ENCODE measurements around the gene MAPKAPK3.

DNA sequence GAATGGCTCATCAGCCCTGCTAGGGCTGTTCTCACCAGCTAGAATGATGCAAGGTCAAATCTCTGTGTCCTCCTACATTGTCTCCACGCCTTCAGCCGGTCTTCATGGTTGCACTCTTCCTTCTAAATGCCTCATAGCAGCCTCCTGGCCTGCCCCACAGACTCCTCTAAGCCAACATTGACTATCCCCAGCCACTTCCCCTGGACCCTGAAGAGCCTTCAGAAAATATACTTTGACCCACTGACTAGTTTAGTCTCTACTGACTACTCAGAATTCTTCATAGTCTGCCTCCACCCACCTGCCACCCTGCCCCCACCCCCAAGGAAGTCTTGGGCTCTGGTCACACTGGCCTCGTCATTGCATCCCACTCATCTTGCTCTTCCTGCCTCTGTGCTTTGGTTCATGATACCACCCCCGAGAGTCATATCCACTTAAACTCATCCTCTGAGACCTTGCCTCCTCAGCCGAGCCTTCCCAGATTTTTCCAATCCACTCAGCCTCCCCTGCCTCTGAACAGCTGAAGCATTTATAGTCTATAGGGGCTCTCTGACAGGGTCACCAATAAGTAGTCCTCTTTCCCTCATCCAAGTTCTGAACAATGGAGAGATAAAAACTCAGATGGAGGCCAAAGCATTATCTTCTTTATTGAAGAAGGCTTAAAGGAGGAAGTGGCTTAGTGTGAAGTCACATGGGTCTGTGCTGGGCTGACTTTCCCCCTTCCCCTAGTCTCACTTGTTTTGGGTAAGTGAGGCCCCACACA, 48.3 kb downstream of the MAPKAPK3 start:
- TF ChIP-seq, protein P1, sequence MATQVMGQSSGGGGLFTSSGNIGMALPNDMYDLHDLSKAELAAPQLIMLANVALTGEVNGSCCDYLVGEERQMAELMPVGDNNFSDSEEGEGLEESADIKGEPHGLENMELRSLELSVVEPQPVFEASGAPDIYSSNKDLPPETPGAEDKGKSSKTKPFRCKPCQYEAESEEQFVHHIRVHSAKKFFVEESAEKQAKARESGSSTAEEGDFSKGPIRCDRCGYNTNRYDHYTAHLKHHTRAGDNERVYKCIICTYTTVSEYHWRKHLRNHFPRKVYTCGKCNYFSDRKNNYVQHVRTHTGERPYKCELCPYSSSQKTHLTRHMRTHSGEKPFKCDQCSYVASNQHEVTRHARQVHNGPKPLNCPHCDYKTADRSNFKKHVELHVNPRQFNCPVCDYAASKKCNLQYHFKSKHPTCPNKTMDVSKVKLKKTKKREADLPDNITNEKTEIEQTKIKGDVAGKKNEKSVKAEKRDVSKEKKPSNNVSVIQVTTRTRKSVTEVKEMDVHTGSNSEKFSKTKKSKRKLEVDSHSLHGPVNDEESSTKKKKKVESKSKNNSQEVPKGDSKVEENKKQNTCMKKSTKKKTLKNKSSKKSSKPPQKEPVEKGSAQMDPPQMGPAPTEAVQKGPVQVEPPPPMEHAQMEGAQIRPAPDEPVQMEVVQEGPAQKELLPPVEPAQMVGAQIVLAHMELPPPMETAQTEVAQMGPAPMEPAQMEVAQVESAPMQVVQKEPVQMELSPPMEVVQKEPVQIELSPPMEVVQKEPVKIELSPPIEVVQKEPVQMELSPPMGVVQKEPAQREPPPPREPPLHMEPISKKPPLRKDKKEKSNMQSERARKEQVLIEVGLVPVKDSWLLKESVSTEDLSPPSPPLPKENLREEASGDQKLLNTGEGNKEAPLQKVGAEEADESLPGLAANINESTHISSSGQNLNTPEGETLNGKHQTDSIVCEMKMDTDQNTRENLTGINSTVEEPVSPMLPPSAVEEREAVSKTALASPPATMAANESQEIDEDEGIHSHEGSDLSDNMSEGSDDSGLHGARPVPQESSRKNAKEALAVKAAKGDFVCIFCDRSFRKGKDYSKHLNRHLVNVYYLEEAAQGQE (IDR thresholded peaks at IDR 0.05; ENCODE audit: low read depth) = no peak
- TF ChIP-seq, protein P2, sequence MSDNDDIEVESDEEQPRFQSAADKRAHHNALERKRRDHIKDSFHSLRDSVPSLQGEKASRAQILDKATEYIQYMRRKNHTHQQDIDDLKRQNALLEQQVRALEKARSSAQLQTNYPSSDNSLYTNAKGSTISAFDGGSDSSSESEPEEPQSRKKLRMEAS (IDR thresholded peaks at IDR 0.05) = no peak
- TF ChIP-seq CEBPB (IDR thresholded peaks at IDR 0.05) = no peak
- no peak for TF ChIP-seq FOXM1 (IDR thresholded peaks at IDR 0.05; ENCODE audit: borderline replicate concordance, low read depth)
- no peak for TF ChIP-seq YY1 (IDR thresholded peaks at IDR 0.05; ENCODE audit: low read depth)
- no peak for TF ChIP-seq EGR1 (IDR thresholded peaks at IDR 0.05)
- TF ChIP-seq RAD21 (IDR thresholded peaks at IDR 0.05; ENCODE audit: low read depth) = no peak
- no peak for TF ChIP-seq CREB1 (IDR thresholded peaks at IDR 0.05; ENCODE audit: low read depth)
- no peak for TF ChIP-seq TAF1 (IDR thresholded peaks at IDR 0.05; ENCODE audit: low read depth)
- no peak for TF ChIP-seq NFIC (IDR thresholded peaks at IDR 0.05)
- no peak for TF ChIP-seq TCF12 (IDR thresholded peaks at IDR 0.05; ENCODE audit: low read depth)
- no peak for TF ChIP-seq EP300 (IDR thresholded peaks at IDR 0.05; ENCODE audit: borderline replicate concordance)
- no peak for TF ChIP-seq TEAD4 (IDR thresholded peaks at IDR 0.05)
- no peak for TF ChIP-seq ZBTB7A (IDR thresholded peaks at IDR 0.05; ENCODE audit: low read depth)
